Lung (tissue), 12 donors: ENCODE results near the gene PRR30. TPM values are rescaled to one million over a fixed set of nuclear protein-coding genes. Genes with fewer than 3 reads are reported as not detected.
"Not testable (repeated sequence)": the region's sequence is repeated elsewhere in the genome, so short reads cannot be mapped to it uniquely, and the experiment has no call there.

Experiments
- ATAC-seq: fragments of 200-7000 bp; cut with Tn5 transposase; one replicate; pipeline ENCODE4 v1.9.1; 2020; ENCODE audit warnings: moderate number of reproducible peaks; ENCODE audit not compliant: insufficient read depth, low FRiP score
- DNase-seq, 3 donors: peaks; one replicate each; pipeline ENCODE4 v3.0.0-alpha.2; 2013 to 2017
- H3K27ac ChIP-seq, 2 donors: one replicate each; pipeline ENCODE4 v1.5.1; 2013; ENCODE audit warnings: mild to moderate bottlenecking in 2 of 2, moderate library complexity in 2 of 2, control low read depth in 1 of 2, inconsistent platforms in 1 of 2, low read depth in 1 of 2, low read length in 1 of 2
- H3K27me3 ChIP-seq, 3 donors: one replicate each; pipeline ENCODE4 v1.5.1; 2013; ENCODE audit warnings: low read length in 2 of 3; ENCODE audit not compliant: control insufficient read depth in 3 of 3, insufficient read depth in 3 of 3
- H3K36me3 ChIP-seq, 4 donors: one replicate each; pipeline ENCODE4 v1.5.1; 2013; ENCODE audit warnings: low read length in 4 of 4, mild to moderate bottlenecking in 1 of 4, moderate library complexity in 1 of 4; ENCODE audit not compliant: control insufficient read depth in 4 of 4, insufficient read depth in 4 of 4
- H3K4me1 ChIP-seq, 5 donors: one replicate each; pipeline ENCODE4 v1.5.1; 2013; ENCODE audit warnings: low read length in 5 of 5, mild to moderate bottlenecking in 2 of 5, moderate library complexity in 1 of 5; ENCODE audit not compliant: control insufficient read depth in 5 of 5, insufficient read depth in 5 of 5
- H3K4me3 ChIP-seq: one replicate; pipeline ENCODE4 v1.5.1; 2013; ENCODE audit warnings: mild to moderate bottlenecking, control low read depth, moderate library complexity
- H3K9ac ChIP-seq, 2 donors: one replicate each; pipeline ENCODE4 v1.5.1; 2013; ENCODE audit warnings: low read length in 2 of 2, control low read depth in 1 of 2; ENCODE audit not compliant: insufficient read depth in 1 of 2
- H3K9me3 ChIP-seq, 4 donors: one replicate each; pipeline ENCODE4 v1.5.1; 2013; ENCODE audit warnings: low read length in 3 of 4, mild to moderate bottlenecking in 1 of 4, moderate library complexity in 1 of 4; ENCODE audit not compliant: control insufficient read depth in 4 of 4, insufficient read depth in 3 of 4
- WGBS, 2 donors: extraction: QIAGEN DNeasy Blood & Tissue Kit; methylation state at CpG; one replicate each; pipeline ENCODE4 v1.1.7; 2013; 5-methylcytosine and 5-hydroxymethylcytosine counted together
- polyA plus RNA-seq, 2 donors: library from polyadenylated mRNA; stranded (reverse); fragments of 200-250 nt; gene quantifications; one replicate each; pipeline ENCODE4 v1.2.1, GENCODE V29; 2013
- total RNA-seq, 2 donors: library from RNA; depleted of rRNA in 1 of 2; stranded (reverse); fragments of >200 nt in 1 of 2; gene quantifications; one replicate each; pipeline ENCODE4 v1.2.1, GENCODE V29; 2014 to 2021
- TF ChIP-seq, protein P1 (sequence below): IDR thresholded peaks from 2 replicates; pipeline ENCODE4 v1.5.1; 2012; ENCODE audit warnings: mild to moderate bottlenecking; ENCODE audit errors: control extremely low read depth, extremely low read depth
- donor health status: control.
- donor health status: control.
- donor health status: Bipolar disorder and iron deficiency.
- donor health status: healthy.
- donor health status: DM: yes; HTN: yes; CAD: no.

Gene PRR30
- total and polyA plus RNA-seq, 4 donors: not detected

DNA sequence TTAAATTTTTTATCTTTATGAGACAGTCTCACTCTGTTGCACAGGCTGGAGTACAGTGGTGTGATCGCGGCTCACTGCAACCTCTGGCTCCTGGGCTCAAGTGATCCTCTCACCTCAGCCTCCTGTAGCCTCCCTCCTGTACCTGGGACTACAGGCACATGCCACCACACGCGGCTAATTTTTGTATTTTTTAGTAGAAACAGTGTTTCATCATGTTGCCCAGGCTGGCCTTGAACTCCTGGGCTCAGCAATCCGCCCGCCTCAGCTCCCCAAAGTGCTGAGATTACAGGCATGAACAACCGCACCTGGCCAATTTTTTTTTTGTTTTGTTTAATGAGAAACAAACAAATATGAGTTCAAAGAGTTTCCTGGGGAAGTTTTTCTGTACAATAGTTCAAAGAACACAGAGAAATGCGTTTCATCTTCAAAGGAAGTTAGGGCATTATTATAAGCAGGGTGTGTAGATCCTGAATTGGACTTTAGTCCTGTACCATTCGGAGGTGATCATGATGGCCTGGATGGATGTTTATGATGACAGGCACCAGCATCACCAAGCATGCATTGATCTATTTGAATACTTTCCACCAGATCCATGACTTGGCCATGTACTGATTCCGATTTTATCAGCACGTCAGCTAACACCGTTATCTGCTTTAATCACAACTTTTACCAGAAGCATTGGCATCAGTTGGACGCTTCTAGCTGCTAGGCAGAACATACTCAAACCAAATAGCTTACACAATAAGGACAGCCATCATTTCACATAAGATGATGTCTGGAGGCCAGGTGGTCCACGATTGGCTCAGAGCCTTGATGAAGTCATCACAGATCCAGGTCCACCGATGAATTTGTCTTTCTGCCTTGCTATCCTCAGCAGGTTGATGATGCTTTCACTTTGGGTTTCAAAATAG is 38.5 kb upstream of the PRR30 start:
- Histone ChIP-seq H3K36me3 (no peaks in the 10 kb centered on the region), H3K27ac (no peak overlapping the region), H3K4me3 (no peak overlapping the region), H3K9me3 (no peaks in the 10 kb centered on the region), H3K9ac (no peak overlapping the region), H3K4me1 (no peaks in the 10 kb centered on the region), H3K27me3 (peaks cover 0 to 19% (median 4%) of the 10 kb centered on the region in 3 donors)
- no peak for DNase-seq
- WGBS, 2 donors: 76 to 83% methylated on average over 15 of the region's 15 CpGs
- TF ChIP-seq, protein P1, sequence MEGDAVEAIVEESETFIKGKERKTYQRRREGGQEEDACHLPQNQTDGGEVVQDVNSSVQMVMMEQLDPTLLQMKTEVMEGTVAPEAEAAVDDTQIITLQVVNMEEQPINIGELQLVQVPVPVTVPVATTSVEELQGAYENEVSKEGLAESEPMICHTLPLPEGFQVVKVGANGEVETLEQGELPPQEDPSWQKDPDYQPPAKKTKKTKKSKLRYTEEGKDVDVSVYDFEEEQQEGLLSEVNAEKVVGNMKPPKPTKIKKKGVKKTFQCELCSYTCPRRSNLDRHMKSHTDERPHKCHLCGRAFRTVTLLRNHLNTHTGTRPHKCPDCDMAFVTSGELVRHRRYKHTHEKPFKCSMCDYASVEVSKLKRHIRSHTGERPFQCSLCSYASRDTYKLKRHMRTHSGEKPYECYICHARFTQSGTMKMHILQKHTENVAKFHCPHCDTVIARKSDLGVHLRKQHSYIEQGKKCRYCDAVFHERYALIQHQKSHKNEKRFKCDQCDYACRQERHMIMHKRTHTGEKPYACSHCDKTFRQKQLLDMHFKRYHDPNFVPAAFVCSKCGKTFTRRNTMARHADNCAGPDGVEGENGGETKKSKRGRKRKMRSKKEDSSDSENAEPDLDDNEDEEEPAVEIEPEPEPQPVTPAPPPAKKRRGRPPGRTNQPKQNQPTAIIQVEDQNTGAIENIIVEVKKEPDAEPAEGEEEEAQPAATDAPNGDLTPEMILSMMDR: no peak
- no peak for ATAC-seq

DNA sequence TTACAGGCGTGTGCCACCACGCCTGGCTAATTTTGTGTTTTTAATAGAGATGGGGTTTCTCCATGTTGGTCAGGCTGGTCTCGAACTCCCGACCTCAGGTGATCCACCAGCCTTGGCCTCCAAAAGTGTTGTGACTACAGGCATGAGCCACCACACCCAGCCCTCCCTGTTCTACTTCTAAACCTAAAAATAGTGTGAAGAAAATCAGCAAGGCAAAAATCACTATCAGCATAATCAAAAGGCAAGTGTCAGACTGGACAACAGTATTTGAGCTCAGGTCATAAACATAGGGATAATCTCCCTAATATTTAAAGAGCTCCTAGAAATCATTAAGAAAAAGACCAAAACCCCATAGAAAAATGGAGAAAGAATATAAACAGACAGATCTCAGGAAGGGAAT is 36.6 kb upstream of the PRR30 start:
- 87 to 91% methylated on average over 4 of the region's 4 CpGs for WGBS, 2 donors
- ATAC-seq, H3K27ac ChIP-seq, H3K9ac ChIP-seq, H3K9me3 ChIP-seq, DNase-seq, H3K36me3 ChIP-seq, H3K4me1 ChIP-seq, H3K4me3 ChIP-seq: not testable (repeated sequence)
- peaks cover 0 to 25% (median 6%) of the 10 kb centered on the region in 3 donors for H3K27me3 ChIP-seq

DNA sequence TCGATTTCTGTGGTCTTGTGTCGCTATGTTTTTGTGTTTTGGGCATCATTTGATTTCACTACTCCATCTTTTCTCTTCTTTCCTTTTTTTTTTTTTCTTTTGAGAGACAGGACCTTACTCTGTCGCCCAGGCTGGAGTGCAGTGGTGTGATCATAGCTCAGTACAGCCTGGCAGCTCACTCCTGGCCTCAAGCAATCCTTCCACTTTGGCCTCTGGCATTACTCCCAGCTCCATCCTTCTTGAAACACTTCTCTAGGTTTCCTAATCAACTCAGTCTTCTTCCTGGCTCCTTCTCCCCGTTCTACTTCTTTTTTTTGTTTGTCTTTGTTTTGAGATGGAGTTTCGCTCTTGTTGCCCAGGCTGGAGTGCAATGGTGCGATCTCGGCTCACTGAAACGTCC is 36.1 kb upstream of the PRR30 start:
- no peaks in the 10 kb centered on the region for H3K4me1 ChIP-seq
- no peaks in the 10 kb centered on the region for H3K9me3 ChIP-seq
- H3K27me3 ChIP-seq: peaks cover 0 to 27% (median 10%) of the 10 kb centered on the region in 3 donors
- TF ChIP-seq, protein P1: no peak
- DNase-seq: peak in 1 of 3 donors; percentile 28
- WGBS, 2 donors: 56 to 67% methylated on average over 8 of the region's 8 CpGs
- H3K27ac ChIP-seq: no peak overlapping the region
- no peak overlapping the region for H3K9ac ChIP-seq
- ATAC-seq: no peak
- H3K4me3 ChIP-seq: no peak overlapping the region
- H3K36me3 ChIP-seq: no peaks in the 10 kb centered on the region

DNA sequence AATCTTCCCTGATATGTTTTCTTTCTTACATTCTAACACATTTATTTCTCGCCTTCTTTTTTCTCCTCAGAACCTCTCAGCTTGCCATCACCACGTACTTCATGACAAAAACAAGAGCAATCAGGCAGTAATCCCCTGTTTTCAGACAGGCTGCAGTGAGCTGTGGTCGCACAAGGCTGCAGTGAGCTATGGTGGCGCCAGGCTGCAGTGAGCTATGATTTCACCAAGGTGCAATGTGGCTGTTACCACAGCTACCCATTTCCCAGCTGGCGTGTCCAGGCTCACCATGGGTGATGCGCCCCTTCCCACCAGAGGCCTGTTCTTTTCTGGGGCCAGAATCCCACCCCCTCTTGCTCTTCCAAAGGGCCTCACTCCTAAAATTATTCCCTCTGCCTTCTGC is 35.4 kb upstream of the PRR30 start:
- DNase-seq (no peak), ATAC-seq (no peak)
- 76 to 78% methylated on average over 6 of the region's 6 CpGs for WGBS, 2 donors
- Histone ChIP-seq H3K27ac (no peak overlapping the region), H3K4me1 (peaks cover 0 to 4% (median 0%) of the 10 kb centered on the region in 5 donors), H3K4me3 (no peak overlapping the region), H3K36me3 (no peaks in the 10 kb centered on the region), H3K9me3 (no peaks in the 10 kb centered on the region), H3K9ac (no peak overlapping the region), H3K27me3 (peaks cover 0 to 27% (median 13%) of the 10 kb centered on the region in 3 donors)
- TF ChIP-seq, protein P1: no peak
